HG03558 (cell line): ENCODE measurements around the gene IFI6.

Source experiments
- ATAC-seq: cut with Tn5 transposase; IDR thresholded peaks from one replicate; pipeline ENCODE4 v1.9.1; 2021; ENCODE audit warnings: moderate number of reproducible peaks; ENCODE audit not compliant: unreplicated experiment; ENCODE audit errors: extremely low read depth

Gene IFI6

DNA sequence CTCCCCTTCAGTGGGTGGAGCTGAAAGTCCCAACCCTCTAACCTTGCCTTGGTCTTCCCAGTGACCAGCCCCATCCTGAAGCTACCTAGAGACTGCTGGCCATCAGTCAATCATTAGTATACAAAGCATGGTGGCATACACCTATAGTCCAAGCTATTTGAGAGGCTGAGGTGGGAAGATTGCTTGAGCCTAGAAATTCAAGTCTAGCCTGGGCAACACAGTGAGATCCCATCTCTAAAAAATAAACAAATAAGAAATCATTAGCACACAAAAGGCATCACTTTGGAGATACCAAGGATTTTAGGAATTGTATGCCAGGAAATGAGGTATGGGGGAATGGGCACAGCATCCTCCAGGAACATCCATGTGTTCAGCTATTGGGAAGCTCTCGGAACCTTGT is 4.4 kb upstream of the IFI6 start:
- no peak for ATAC-seq

DNA sequence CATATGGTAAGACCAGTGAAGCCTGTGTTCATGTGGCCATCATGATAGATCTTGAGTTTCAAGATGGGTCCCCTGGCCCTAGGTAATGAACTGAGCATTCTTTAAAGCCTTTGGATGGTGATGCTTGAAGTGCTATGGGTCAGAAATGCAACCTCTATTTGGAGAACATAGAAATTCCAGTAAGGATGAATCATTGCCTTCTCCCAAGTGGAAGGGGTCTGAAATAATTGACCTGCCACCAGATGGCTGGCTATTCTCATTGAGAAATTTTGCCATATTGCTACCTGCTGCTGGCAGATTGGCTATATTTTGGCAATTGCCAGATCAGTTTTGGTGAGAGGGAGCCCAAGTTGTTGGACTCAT is 739 bp upstream of the IFI6 start:
- ATAC-seq, result no peak

DNA sequence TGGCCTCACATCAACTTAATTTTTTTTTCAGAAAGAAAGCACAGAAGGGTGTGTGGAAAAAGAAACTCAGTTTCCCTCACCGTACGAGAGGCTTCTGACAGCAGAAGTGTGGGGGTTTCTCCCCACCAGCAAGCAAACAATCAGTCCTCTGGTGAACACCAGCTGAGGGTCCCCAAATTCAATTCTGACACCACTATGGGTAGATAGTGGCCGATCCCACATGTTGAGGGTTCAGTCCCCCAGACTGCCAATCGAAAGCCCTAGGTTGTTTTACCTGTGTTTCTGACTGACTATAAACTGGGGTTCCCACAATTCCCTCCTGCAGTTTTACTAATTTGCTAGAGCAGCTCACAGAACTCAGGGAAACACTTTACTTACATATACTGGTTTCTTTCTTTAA is 2.1 kb downstream of the IFI6 start:
- ATAC-seq, result no peak

DNA sequence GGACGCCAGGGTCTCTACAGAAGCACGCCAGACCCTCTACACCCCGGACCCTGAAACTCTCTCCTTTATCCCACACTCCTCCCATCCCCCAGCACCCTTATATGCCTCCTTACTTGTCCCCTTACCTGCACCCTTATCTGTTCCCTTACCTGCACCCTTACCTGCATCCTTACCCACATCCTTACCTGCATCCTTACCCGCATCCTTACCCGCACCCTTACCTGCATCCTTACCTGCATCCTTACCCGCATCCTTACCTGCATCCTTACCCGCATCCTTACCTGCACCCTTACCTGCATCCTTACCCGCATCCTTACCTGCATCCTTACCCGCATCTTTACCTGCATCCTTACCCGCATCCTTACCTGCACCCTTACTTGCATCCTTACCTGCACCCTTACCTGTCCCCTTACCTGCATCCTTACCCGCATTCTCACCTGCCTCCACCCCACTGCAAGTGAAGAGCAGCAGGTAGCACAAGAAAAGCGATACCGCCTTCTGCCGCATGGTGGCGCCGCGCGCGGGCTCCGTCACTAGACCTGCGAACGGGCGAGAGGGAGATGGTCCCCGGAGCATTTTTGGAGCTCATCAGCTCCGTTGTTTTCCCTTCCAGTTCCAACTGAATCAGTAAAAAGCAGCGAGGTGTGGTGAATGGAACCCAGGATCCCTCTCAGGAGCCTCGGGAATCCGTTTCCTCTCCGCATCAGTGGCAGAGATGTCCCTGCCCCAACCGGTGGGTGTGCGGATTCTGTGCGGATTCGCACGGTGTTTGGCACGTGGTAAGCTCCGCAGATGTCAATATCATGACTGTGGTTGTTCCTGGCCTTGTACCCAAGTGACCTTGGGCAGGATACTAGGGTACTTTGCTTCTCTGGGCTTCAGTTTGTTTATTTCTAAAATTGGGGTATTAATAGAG is 2.9 kb downstream of the IFI6 start:
- no peak for ATAC-seq

DNA sequence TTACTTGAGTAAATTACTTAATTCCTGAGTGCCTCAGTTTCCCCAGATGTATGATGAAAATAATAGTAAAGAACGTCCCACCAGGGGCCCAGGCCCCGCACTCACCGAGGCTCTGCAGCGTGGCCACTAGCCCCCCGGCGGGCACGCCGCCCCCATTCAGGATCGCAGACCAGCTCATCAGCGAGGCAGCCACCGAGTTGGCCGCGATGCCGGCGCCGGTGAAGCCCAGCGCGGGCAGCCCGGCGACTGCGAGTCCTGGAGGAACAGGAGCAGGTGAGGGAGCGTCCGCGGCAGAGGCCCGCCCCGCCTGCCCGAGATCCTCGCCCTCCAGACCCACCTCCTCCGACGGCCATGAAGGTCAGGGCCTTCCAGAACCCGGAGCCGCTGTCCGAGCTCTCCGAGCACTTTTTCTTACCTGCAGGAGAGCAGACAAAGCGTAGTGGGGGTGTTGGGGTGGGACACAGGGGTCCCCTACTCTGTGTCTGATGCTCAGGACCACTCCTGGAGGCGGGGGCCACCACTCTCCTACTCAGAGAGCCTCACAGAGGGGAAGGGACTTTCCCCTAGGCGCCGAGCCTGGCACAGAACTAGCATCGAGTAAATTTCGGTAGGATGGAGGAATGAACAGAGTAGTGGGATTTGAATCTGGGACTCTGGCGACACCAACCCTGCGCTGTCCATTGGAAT is 3.7 kb downstream of the IFI6 start:
- ATAC-seq, result no peak

DNA sequence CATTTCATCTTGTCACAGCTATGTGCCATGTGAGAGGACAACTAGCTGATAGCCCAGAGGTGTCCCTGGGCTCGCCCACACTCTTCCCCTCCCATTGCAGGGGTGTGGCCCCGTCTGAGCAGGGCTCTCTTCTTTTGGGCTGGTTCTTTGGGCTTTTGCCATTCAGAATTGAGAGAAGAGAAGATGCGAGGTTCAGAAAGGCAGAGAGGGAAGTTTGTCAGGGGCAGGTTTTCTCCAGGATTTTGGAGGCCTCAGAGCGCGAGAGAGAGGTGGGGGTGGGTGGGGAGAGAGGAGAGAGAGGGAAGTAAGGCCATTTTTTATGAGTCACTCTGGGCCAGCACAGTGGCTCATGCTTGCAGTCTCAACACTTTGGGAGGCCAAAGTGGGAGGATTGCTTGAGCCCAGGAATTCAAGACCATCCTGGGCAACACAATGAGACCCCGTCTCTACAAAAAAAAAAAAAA is 5.2 kb downstream of the IFI6 start:
- no peak for ATAC-seq

DNA sequence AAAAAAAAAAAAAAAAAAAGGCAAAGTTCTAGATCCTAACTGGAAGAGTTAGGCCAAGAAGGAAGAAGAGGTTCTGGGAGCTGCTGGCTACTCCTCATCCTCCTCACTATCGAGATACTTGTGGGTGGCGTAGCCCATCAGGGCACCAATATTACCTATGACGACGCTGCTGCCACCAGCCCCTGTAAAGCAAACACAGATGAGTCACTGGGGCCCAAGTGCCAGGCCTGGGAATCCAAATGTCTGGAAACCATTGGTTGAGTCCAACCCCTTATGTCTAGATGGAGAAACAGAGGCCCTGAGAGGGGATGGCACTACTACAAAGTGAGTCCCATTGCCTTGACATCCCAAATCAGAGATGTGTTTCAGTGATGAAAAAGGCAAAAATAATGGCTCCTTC is 5.7 kb downstream of the IFI6 start:
- ATAC-seq, result no peak

DNA sequence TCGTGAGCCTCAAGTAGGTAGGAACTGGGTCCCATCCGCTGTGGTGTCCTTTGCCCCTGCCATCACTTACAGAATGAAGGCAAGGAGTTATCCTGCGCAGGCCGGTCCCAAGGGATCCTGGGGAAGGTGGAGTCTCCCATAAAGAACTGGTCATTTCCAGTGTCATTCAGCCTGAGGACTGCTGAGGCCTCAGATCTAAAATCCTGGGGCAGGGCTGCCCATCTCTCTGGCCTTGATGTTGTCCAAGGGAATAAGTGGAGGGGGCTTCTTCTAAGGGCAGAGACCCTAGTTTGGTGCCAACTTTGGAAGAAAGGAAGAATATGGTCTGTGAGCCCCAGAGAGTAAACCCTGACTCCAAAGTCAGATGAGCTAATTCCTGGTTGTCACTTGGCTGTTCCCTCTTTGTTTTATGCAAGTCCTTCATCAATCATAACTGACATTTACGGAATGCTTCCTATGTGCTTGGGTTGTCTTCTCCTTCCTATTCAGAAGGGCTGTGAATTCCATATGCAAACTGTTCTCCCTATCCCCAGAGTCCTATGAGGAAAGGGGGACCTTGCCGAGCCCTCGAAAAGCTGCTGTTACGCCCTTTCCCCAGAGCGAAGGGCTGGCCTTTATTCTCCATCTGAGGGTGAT is 6.9 kb downstream of the IFI6 start:
- no peak for ATAC-seq

DNA sequence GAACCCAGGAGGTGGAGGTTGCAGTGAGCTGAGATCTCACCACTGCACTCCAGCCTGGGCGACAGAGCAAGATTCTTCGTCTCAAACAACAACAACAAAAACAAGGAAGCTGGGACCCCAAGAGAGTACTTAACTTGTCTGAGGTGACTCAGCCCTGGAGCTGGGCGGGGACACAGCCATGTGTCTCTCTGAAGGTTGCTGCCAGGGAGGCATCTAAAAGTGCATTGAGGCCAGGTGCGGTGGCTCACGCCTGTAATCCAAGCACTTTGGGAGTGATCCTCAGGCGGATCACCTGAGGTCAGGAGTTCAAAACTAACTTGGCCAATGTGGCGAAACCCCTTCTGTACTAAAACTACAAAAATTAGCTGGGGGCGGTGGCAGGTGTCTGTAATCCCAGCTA is 7.7 kb downstream of the IFI6 start:
- no peak for ATAC-seq

DNA sequence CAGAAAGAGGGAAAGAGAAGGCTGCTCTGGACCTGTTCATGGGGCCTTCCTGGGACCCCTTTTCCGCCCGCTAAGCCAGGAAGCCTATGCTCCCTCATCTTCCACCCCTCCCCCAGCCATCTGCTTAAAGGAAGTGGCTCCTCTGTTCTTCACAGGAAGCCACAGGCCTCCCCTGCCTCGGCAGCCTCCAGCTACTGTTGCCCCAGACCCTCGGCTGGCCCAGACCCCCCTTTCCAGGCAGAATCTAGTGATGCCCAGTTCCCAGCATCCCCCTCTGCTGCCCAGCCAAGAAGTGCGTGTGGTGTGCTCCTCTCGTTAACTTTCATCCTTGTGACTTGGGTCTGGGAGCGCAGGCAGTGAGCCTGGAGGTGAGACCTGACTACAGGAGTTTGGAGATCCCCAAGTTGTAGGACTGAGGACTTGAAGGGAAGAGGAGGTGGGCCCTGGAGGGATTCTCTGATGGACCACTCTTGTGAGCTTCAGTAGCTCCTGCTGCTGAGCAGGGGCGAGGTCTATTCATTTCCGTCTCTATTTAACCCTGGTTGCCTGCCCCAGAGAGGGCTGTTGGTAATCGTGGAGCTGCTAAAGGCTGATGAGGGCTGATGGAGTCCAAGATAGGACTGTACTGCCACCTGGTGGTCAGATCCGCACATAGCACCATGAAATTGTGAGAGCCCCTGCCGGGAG is 9.1 kb downstream of the IFI6 start:
- no peak for ATAC-seq

DNA sequence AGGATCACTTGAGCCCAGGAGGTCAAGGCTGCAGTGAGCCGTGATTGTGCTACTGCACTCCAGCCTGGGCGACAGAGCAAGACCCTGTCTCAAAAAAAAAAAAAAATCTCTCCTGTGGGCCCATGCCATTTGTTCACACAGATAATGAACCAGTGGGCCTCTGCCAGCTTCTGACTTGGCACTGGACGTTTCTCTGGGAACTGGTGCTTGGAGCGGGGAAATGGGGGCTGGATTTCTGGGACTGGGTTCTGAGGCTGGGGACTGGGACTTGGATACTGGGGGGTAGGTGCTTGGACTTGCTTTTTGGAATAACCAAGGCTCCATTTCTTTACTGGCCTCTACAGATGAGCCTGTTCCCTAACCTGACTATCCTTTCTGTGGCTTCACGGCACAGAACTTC is 9.7 kb downstream of the IFI6 start:
- no peak for ATAC-seq

DNA sequence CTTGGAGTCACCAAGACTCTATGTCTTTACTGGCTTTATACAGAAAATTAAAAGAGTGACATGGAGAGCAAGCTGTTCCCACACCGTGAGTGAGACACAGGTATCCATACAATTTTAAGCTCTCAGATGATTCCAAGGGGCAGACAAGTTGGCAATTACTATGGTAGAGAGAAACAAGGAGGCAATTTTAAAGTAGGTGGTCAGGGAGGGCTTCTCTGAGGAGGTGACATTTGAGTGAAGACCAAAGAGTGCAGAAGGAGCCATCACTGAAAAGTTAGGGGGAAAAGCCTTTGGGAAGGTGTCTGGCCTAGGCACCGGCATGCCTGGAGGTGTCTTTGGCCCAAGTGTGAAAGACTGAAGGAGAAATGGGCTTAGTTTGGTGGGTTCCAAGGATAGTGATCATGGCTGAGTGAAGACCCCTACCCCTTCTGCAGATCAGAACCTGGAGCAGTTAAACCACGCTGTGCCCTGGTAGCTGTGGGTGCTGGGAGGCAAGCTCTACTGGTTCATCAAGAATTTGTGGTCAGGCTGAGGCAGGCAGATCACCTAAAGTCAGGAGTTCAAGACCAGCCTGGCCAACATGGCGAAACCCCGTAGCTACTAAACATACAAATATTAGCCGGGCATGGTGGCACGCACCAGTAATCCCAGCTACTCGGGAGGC is 10.4 kb downstream of the IFI6 start:
- ATAC-seq, result no peak

DNA sequence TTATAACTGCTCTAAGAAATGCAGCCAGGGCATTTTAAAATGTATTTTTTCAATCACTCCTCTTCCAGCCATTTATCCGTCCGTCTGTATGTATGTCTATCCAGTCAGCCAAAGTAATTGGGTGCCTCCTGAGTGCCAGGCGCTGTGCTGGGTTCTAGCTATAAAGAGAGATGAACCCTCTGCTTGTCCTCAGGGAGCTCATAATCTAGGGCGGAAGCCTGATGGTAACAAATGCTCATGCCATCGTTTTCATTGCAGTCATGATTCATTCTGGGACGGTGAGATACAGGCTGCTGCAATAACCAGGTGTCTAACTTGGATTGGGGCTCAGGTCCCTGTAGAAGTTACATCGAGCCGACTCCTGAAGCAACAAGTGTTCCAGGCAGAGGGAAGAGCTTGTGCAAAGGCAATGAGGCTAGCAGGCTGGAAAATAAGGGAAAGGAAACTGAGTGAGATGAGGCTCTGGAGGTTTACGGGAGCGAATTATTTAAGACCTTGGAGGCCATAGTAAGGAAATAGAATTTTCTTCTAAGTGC is 11.6 kb downstream of the IFI6 start:
- ATAC-seq, result no peak

DNA sequence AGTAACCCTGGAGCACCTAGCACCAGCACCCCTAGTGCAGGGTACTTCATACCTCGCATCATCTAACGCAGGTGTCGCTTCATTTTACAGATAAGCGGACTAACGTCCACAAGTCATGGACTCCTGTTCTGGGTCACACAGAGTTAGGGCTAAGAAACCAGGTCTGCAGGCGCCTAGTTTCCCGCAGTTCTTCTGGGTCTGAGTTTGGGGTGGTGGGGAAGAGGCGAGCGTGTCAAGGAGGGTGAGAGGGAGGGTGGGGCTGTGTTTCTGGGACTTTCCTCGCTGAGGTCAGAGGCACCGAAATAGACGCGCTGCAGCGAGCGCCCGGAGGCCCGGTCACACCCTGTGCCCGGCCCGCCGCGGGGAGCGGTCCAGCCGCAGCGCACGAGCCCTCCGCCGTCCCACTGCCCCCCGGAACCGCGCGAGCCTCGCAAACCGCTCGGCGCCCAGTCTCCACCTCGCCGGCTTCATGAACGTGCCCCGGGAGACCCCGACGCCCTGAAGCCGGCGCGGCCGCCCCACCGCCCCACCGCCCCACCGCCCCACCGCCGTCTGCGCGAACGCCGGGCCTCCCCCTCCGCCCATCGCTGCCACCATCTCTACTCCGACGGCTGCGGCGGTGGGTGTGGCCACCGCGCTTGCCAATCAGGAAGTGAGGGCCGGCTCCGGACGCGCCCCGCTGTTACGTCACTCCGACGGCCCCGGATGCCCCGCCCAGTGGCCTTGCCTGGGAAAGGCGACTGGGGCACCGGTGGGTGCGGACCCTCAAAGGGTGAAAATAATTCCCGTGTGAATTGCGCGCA is 12.3 kb downstream of the IFI6 start:
- ATAC-seq, result no peak

DNA sequence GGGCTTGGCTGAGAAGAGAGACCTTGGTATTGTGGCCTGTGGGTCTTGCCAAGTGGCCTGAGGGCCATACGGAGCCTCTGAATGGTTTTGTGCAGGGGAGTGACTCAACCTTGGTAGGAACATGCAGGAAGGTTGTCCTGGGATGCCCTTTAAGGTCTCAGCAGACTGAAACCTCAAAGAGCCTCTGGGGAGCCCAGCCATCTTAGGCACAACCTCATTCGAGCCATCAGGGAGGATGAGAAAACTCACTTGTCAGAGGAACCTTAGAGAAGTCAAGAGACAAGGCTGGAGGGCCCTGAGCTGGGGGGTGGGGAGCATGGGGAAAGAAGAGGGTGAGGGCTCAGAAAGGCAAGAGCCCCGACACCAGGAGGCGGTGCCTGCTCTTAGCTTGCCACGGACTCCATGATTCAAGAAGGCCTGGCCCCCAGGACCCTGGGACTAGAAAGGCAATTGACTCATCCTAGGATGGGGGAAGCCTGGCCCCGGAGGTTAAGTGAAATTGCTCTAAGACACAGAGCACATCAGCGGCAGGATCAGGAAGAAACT is 13.0 kb downstream of the IFI6 start:
- no peak for ATAC-seq

DNA sequence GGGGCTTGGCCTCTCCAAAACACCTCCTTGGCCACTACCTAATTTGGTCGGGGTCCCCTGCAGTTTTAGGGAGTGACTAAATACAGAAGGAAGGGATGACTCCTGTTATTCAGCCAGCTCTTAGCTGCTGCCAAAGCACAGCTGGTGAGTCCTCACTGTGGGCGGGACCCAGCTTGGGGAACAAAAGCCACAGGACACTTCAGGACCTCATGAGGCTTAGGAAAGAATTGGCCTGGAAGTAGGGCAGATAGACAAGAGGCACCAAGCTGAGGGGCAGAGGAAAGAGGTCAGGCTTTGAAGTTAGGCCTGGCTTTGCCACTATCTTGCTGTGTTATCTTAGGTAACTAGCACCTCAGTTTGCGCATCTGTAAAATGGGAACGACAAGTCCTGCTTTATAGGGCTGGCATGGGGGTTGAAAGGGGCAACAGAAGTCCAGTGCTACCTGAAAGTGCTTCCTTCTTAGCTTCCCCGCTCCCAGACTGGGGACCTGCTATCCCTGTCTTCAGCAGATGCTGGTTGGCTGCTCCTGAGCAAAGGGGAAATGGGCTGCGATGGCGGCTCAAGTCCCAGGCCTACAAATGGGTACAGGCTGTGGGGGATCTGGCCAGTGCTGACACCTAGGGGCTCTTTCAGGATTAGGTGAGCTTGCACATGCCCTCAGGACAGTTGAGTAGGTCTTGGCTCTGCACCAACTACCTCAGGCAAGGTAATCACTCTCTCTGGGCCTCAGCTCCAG is 15.7 kb downstream of the IFI6 start:
- no peak for ATAC-seq

DNA sequence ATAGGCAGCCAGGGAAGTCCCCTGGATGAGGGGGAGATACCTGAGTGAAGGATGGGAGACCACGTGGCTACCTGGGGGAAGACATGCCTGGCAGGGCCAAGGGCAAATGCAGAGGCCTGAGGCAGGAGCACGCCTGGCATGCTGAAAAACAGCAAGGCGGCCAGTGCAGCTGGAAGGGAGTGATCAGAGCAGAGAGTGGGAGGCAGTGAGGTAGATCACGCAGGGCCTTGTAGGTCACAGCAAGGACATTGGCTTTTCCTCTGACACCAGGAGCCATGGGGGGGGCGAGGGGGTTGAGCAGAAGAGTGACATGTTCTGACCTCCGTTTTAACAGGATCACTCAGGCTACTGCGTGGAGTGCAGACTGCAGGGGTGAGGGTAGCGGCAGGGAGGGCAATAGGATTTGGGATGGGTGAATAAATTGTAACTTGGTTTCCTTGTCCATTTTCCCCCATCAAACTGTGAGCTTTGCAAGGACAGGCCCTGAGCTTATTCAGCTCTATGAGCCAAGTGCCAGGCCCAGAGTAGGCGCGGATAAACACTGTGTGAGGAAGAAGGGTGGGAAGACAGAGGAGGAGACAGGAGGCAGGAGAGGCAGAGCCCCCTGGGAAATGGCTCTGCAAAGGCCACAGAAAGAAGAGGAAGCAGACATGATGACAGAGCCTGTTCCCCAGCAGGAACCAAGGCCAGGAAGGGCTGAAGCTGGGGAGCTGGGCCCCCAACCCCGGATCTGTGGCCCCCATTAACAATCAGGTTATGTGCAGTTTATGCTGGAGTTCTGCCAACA is 16.6 kb downstream of the IFI6 start:
- ATAC-seq, result no peak
